Tibial artery (tissue), 4 donors: Measurements from ENCODE around the gene CYP4F12.

Experiments
- DNase-seq, 2 donors: peaks; one replicate each; pipeline ENCODE4 v3.0.0-alpha.2; 2019
- H3K27ac ChIP-seq, 2 donors: fragments of 200-600 bp; sonication (generic) in 1 of 2; 1 replicate in 1 of 2; 2 replicates in 1 of 2; pipeline ENCODE4 v1.5.1; 2018 to 2019; ENCODE audit warnings: mild to moderate bottlenecking in 1 of 2
- H3K27me3 ChIP-seq, 2 donors: fragments of 200-600 bp; sonication (generic) in 1 of 2; one replicate each; pipeline versions ENCODE4 v1.5.1 to v1.6.0; 2016 to 2019
- H3K36me3 ChIP-seq, 3 donors: fragments of 200-600 bp; sonication (generic) in 2 of 3; one replicate each; pipeline ENCODE4 v1.5.1; 2016 to 2019; ENCODE audit warnings: mild to moderate bottlenecking in 2 of 3
- H3K4me1 ChIP-seq, 4 donors: fragments of 200-600 bp; sonication (generic) in 2 of 4; 1 replicate in 3 of 4; 2 replicates in 1 of 4; pipeline ENCODE4 v1.5.1; 2016 to 2019
- H3K4me3 ChIP-seq, 2 donors: fragments of 200-600 bp; sonication (generic) in 1 of 2; 1 replicate in 1 of 2; 2 replicates in 1 of 2; pipeline ENCODE4 v1.5.1; 2018 to 2019; ENCODE audit warnings: mild to moderate bottlenecking in 2 of 2
- H3K9me3 ChIP-seq, 3 donors: fragments of 200-600 bp; sonication (generic) in 1 of 3; one replicate each; pipeline ENCODE4 v1.5.1; 2016 to 2019
- CTCF ChIP-seq, 2 experiments: fragments of 200-600 bp in 1 of 2; fragments of 450-650 bp in 1 of 2; IDR thresholded peaks; one replicate each; pipeline ENCODE4 v1.5.1; 2017 to 2019; ENCODE audit warnings: antibody characterized with exemption in 2 of 2, mild to moderate bottlenecking in 1 of 2, moderate library complexity in 1 of 2
- intact Hi-C: fragments of 100-400 bp; cut with DNase I; formaldehyde crosslinking; loops from one replicate; pipeline ENCODE4 v1.15.0; 2023; ENCODE audit warnings: low total_unique reads

The CYP4F12 gene

GRCh38 chr19:15656467-15656866, 16.4 kb upstream of the CYP4F12 start:
- DNase-seq: no peak
- H3K4me1 ChIP-seq: no peaks in the 10 kb centered on the region
- peaks cover 0 to 27% of the 10 kb centered on the region in 2 donors for H3K27me3 ChIP-seq
- no peak overlapping the region for H3K4me3 ChIP-seq
- no peaks in the 10 kb centered on the region for H3K36me3 ChIP-seq
- intact Hi-C loops: no loop called here
- no peaks in the 10 kb centered on the region for H3K9me3 ChIP-seq
- TF ChIP-seq CTCF (IDR thresholded peaks at IDR 0.05): no peak
- H3K27ac ChIP-seq: no peak overlapping the region

- H3K27me3 ChIP-seq: peaks cover 0 to 15% of the 10 kb centered on the region in 2 donors
- TF ChIP-seq CTCF (IDR thresholded peaks at IDR 0.05): no peak
- no peak for DNase-seq
- intact Hi-C loops: no loop called here
- H3K4me1 ChIP-seq: no peaks in the 10 kb centered on the region
- no peak overlapping the region for H3K27ac ChIP-seq
- no peak overlapping the region for H3K4me3 ChIP-seq
- H3K9me3 ChIP-seq: no peaks in the 10 kb centered on the region
- no peaks in the 10 kb centered on the region for H3K36me3 ChIP-seq
Measured at GRCh38 chr19:15663247-15663646, 9.6 kb upstream of the CYP4F12 start.

GRCh38 chr19:15666186-15666585, 6.7 kb upstream of the CYP4F12 start:
- Histone ChIP-seq H3K4me3 (no peak overlapping the region), H3K4me1 (no peaks in the 10 kb centered on the region), H3K27me3 (peaks cover 0 to 8% of the 10 kb centered on the region in 2 donors), H3K36me3 (no peaks in the 10 kb centered on the region), H3K27ac (no peak overlapping the region), H3K9me3 (no peaks in the 10 kb centered on the region)
- TF ChIP-seq CTCF (IDR thresholded peaks at IDR 0.05): no peak
- intact Hi-C loops: no loop called here
- no peak for DNase-seq

GRCh38 chr19:15666883-15667282, 6.0 kb upstream of the CYP4F12 start:
- Histone ChIP-seq H3K9me3 (no peaks in the 10 kb centered on the region), H3K27ac (no peak overlapping the region), H3K27me3 (peaks cover 0 to 8% of the 10 kb centered on the region in 2 donors), H3K36me3 (no peaks in the 10 kb centered on the region), H3K4me3 (no peak overlapping the region), H3K4me1 (no peaks in the 10 kb centered on the region)
- TF ChIP-seq CTCF (IDR thresholded peaks at IDR 0.05): no peak
- intact Hi-C loops: no loop called here
- DNase-seq: no peak

GRCh38 chr19:15669440-15669839, 3.4 kb upstream of the CYP4F12 start:
- intact Hi-C loops: no loop called here
- Histone ChIP-seq H3K4me1 (peaks cover 0 to 10% (median 8%) of the 10 kb centered on the region in 4 donors), H3K27ac (no peak overlapping the region), H3K36me3 (no peaks in the 10 kb centered on the region), H3K4me3 (no peak overlapping the region), H3K9me3 (no peaks in the 10 kb centered on the region), H3K27me3 (peaks cover 0 to 3% of the 10 kb centered on the region in 2 donors)
- DNase-seq: no peak
- TF ChIP-seq CTCF (IDR thresholded peaks at IDR 0.05): no peak

- Histone ChIP-seq H3K4me3 (no peak overlapping the region), H3K4me1 (peaks cover 0 to 10% (median 8%) of the 10 kb centered on the region in 4 donors), H3K27me3 (no peaks in the 10 kb centered on the region), H3K27ac (no peak overlapping the region), H3K36me3 (no peaks in the 10 kb centered on the region), H3K9me3 (no peaks in the 10 kb centered on the region)
- intact Hi-C loops: no loop called here
- no peak for TF ChIP-seq CTCF (IDR thresholded peaks at IDR 0.05)
- DNase-seq: no peak
Measured at GRCh38 chr19:15669891-15670290, 3.0 kb upstream of the CYP4F12 start.
